Right renal pelvis (tissue), 4 donors: ENCODE measurements around the gene RAC2. TPM values are rescaled to one million over a fixed set of nuclear protein-coding genes. Genes with fewer than 3 reads are reported as not detected.
"Not testable (repeated sequence)": the region's sequence is repeated elsewhere in the genome, so short reads cannot be mapped to it uniquely, and the experiment has no call there.

Experiments used
- DNase-seq, 4 donors: peaks; one replicate each; pipeline ENCODE4 v3.0.0-alpha.2; 2013; ENCODE audit warnings: low read depth in 4 of 4, low spot score in 3 of 4, missing footprints in 1 of 4
- polyA plus RNA-seq, 4 donors: library from polyadenylated mRNA; unstranded; fragments of 120-200 nt; gene quantifications; one replicate each; pipeline ENCODE4 v1.2.1, GENCODE V29; 2013; ENCODE audit not compliant: insufficient read length in 4 of 4

The RAC2 gene
- polyA plus RNA-seq, 4 donors: 6.5 to 9.1 (median 7.2) TPM

DNA sequence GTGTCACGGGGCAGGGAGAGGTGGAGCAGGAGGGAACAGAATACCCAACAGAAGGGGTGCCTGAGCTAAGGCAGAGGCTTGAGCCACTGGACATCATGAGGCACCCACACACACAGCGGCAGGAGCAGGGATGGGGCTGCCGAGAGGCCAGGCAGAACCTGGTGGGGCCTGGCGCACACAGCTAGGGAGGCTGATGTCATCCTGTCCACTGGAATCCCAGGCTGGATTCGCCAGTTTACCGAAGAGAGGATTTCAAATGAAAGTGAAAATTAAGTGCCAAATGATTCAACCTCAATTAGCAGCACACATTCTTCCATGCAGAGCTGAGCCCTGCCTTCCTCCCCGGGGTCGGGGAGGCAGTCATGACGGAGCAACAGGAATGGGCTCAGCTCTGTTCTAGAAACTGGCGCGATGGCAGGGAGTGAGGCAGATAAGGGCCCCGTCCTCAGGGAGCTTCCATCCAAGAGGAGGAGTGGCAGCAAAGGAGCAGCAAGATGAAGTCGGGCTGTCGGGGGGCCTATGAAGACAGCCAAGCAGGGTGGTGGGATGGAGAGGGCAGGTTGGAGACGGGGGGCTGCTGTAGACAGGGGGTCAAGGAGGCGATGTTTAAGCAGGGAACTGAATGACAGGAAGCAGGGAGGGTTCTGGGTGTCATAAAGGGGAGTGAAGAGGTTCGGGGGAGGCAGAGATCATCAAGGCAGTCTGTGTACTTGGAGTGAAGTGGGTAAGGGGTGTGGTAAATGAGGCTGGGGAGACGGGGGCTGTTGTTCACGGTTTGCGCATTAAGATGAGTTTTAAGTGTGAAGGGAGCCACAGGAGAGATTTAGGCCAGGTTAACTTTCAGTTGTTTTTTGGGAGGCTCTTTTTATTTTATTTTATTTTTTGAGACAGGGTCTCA, 6.4 kb downstream of the RAC2 start:
- DNase-seq: no peak

DNA sequence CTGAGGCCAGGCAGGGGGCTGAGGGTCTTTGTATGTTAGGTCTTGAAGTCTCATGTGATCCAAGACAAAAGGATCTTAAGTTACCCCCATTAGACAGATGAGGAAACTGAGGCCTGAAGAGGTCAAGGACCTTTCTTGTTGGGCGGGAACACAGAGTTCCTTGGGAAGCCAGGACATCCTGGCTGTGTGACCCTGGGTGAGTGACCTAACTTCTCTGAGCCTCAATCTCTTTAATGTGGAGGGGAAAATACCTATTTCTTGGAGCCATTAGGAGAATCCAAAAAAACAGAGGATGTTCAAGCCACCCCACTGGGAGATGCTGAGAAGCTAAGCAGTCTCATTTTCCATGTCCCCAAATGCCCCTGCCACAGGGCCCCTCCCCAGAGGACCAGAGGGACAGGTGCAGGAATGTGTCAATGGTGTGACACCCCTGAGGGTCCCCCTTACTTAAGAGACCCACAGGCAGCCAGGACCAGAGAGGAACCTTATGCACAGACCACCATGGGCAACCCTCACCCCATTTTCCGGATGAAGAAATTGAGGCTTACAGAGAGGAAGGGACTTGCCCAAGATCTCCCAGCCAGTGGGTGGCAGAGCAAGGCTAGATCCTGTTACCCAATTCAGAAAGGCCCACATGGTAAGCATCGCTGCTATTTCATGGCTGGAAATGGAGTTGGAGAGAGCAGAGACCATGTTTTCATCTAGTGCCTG, 8.0 kb downstream of the RAC2 start:
- no peak for DNase-seq

DNA sequence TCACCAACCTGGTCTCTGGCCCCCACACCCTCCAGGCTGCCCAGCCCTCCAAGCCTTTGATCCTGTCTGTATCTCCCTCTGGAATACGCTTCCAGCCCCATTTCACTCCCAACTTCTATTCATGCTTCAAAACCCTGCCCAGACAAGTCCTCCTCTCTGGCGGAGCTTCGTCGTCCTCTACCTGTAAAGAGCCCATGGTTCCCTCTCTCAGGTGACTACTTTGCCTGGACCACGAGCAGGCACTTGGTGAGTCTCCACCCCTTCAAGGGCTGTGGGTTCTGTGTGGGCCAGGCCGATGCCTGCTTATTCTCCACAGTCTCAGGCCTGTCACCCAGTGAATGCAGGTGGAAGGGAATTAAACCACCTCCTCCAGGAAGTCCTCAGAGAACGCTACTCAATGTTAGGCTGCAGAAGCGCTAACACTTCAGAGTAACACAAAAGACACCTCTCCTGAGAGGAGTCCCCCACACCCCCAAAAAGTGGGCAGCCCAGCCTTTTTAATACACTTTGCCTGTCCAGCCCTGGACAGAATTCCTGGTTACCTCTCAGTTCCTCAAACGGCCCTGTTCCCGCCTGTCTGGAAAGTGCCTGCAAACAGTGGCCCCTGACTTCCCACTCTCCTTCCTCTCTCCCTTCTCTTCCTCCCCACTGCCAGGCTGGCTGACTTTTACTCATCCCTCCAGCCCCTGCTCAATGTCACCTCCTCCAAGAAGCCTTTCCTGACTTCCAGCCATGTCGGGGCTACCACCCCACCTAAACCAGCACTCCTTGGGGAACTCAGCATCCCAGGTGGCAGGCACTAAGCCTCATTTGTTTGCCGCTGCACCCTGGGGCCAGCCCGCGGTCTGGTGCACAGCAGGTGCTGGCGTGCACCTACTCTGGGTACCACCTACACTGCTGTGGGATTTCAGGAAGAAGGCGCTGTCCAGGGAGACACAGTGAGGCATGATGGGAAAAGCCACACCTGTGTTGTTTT, 9.0 kb downstream of the RAC2 start:
- DNase-seq: no peak

DNA sequence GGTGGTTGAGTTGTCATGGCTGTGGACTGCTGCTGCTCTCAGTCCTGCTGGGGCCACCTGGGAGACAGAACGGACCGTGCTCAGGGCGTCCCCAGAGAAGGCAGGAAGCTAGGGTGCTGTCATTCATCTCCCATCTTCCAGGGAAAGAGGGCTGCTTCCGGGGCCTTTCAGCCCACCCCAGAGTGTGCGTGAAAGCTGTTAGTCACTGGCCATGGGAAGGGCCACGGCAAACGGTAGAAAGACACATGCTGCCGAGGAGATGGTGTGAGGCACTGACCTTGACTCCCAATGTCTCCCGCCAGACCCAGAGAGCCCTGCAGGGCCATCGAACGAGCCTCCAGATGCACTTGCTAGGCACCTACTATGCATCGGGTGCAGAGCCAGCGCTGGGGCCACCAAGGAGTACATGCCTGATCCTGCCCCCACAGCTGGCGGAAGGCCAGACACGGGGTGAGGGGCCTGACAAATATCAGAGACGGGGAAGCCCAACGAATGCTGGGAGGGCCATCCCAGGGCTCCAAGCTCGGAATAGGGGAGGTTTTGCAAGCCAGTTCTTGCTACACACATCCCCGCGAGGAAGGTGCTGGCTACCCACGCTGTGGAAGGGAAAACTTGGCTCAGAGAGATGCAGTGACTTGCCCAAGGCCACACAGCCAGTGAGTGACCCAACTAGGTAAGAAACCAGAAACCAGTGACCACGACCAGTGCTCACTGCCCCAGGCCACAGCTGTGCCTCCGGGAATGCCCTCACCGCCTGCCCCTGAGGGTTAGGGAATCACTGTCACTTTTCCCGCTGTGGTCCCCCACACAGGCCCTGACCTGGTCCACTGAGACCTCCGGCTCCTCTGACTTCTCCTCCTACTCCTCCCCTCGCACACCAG, 10.1 kb downstream of the RAC2 start:
- DNase-seq: no peak

DNA sequence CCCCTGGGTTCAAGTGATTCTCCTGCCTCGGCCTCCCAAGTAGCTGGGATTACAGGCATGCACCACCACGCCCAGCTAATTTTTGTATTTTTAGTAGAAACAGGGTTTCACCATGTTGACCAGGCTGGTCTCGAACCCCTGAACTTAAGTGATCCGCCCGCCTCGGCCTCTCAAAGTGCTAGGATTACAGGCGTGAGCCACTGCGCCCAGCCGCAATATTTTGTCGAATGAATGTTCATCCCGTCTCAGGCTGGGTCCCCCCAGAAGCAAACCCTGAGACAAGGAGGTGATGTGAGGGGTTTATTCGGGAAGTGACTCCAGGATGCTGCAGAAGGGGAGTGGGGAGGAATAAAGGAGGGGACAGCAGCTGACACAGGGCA, 10.7 kb downstream of the RAC2 start:
- not testable (repeated sequence) for DNase-seq

DNA sequence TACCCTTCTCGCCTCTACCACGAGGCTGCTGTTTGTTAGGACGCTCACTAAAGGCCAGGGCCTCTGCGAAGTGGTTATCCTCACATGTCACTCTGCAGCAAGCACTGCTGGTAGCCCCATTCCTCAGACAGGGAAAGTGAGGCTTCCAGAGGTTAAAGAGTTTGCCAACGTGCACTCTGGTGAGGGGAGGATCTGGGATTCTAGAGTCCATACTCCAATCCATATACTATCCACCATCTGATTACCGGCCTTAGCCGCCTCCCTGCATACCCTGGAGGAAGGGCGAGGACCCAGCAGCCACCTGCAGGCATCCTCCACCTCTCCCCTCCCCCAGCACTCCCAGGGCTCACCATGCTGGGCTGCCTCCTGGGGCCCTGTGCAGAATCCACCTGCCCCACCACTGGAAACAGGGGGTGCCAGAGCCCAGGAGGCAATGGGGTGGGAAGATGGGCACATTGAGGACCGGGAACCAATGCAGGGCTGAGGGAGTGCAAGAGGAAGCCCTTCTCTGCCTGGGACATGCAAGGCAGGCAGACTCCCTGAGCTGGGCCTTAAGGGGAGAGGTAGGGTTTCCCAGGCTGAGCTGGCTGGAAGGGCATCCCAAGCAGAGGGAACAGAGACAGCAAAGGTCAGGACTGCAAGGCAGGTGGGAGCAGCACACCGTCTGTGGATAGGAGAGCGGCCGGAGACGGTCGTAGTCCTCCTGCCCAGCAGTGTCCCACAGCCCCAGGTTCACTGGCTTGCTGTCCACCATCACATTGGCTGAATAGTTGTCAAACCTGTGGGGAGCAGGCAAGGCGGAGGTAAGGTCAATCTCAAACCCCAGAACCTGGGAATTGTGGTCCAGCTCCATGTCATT, 11.7 kb downstream of the RAC2 start:
- no peak for DNase-seq

DNA sequence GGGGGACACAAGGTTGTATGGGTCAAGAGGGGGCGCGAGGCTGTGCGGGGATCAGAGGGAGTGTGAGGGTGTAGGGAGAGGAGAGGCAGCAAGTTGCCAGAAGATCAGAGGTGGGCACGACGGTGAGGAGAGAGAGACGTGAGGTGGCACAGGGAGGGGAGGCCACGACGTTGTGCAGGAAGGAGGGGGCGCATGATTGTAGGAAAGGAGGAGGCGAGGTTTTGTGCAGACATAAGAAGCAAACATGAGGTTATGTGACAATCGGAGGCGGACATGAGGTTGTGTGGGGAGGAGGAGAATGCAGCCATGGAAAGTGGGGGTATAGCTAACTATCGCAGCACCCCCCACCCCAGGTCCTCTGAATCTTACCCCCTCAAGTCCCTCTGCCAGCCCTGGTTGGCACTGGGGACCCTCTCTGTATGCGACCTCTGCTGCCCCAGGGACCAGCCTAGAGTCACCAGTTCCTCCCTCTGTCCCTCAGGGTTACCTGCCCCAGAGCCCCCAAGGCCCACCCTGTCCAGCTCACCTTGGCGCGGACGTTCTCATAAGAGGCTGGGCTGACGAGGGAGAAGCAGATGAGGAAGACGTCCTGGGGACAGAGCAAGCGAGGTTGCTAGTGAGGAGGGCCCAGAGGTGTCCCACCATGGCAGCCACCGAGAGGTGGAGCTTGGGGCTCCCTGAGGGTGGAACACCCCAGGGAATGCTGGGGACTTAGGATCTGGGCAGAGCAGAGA, 12.5 kb downstream of the RAC2 start:
- DNase-seq: no peak

DNA sequence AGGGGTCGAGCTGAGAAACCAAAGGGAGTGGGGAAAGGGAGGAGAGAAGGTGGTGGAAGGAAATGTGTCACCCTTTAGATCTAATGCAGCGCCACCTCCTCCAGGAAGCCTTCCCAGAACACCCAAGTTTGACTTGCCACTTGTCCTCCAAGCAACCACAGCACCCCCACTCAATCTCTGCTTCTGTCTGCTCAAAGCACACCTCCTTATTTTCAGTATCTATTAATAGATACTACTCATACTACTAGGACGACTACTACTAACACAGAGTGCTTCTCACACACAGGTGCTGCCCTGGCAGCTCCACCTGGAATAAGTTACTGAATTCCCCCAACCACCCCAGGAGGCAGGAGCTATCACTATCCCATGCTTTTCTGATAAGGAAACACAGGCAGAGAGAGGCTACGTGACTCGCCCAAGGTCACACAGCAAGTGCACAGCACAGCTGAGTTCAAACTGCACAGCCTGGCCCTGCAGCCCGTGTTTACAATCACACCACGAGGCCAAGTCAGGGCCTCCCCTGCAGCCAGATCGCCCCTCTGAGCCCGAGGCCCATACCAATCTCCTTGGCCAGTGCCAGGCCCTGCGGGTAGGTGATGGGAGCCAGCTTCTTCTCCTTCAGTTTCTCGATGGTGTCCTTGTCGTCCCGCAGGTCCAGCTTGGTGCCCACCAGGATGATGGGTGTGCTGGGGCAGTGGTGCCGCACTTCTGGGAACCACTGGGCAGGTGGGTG, 13.2 kb downstream of the RAC2 start:
- no peak for DNase-seq

DNA sequence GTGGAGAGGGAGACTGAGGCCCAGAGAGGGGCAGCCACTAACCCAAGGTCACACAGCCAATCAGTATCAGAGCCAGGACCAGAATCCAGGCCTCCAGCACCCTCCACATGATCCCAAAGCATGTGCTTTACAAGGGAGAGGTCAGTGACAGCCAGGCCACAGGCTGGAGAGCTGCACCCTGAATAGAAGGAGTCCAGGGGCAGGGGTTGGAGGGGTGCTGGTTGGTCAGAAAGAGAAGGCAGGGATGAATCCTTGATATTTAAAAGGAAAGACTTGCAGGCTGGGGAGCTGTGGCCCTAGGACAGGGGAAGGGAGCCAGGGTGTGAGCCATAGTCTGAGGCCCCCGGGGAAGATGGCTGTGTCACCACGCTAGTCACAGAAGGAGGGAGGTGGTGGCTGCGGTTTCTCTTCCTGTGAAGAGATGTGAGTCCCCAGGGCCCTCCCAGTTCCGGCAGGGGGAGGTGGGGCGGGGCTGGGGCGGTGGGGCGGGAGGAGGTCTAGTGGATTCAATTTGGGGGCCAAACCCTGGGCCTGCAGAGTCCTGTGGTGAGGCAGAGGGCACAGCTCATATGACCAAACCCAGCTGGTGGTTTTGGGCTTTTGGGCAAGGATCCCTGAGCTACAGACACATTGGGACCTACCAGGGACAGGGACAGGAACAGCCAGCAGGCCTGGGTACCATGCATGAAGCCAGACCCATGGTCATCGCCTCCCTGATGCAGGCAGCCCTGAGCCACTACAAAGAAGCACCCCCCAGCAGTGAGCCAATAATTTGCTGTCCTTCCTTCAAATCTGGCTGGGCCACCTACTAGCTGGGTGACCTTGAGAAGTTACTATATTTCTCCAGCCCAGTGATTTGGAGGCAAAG, 14.0 kb downstream of the RAC2 start:
- no peak for DNase-seq

DNA sequence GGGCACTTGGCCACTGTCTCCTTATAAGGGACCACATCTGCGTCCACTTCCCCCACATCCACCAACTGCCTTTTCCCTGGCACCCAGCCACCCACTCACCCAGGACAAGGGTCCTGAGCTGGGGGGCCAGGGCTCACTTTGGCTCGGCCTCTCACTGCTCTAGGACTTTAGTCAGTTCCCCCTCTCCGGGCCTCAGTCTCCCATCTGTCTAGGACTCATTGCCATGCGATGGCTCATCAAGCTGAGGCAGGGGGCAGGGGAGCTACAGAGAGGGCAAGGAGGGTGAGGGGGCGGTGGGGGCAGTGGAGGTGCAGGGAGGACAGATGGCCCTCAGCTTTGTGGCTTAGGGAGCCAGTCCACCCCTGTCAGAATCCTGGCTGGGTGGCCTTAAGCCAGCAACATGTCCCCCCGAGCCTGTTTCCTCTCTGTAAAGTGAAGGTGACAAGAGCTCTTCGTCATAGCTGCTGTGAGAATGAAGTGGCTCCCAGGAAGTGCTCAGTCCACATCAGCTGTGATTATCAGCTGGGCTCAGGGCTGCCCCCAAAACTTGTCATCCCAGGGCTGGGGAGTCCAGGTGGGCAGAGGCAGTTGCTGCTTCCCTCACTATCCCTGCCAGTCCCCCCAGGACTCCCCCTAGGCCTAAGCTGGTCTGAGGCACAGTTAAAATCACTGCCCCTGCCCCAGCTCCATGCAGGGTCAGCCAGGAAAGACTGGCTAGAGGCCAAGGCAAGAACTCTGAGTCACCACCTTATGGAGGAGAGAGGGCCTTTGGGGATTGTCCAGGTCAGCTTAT, 14.9 kb downstream of the RAC2 start:
- no peak for DNase-seq

DNA sequence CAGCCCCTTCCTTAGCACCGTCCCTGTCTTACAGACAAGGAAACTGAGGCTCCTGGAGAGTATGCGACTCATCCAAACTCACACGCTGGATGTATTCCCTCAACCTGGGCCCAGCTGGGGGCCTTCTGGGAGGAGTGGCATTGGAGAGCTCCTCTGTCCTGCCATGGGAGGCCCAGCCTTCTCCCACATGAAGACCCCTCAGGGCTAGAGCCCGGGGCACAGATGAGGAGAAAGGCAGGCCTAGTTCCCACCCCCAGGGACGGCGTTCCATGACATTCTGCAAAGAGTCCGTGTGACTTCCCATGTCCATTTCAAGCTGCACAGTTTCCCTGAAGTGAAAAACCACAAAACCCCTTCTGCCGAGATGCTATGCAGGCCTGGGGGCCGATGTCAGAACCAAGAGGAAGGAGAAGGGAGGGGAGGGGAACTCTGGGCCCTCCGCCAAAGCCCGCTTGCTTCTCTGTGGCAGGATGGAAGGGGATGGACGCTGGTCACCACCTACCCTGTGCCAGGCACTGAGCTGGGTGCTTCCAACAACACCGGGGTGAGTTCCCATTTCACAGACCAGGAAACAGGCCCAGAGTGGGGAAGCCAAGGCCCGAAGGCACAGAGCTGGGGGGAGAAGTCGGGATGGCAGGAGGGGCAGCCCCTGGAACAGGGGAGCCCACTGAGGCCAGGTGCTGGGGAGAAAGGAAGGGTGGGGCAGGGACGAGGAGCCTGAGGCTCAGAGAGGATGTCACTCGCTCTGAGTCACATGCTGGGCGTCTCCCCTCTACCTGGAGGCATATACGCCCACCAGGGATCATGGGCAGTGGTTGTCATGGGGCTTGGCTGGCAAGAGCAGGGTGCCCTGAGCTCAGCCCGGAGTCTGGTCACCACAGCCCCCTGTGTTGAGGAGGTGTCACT, 15.7 kb downstream of the RAC2 start:
- no peak for DNase-seq

DNA sequence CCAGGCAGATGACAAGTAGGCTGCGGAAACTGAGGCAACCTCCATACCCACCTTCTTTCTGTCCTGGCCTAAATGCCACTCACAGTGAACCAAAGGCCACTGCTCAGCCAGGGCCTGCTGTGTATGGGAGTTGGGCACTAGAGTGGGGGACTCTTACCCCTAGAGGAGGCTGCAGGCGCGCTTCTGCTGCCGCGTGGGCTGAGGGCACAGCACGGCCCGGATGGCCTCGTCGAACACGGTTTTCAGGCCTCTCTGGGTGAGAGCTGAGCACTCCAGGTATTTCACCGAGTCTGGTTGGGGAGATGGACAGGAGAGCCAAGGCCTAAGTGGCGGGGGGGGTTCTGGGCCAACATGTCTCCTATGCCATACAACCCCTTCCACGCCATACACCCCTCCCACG, 17.6 kb downstream of the RAC2 start:
- DNase-seq: no peak

DNA sequence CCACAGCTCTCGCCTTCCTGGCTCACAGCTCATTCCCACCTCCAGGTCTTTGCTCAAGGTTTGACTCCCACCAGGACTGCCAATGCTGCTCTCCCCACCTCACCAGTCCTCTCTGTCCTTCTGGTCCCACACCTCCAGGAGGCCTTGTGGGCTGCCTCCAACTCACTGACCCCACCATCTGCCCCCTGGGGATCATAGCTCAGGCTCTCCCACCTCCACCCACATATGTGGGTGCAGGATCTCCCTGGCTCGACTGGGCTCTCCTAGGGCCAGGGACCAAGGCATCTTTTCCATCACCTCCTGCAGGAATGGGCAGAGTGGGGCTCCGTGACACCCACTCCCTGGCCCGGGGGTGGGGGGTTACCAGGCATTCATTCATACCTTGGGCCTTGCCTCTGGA, 18.0 kb downstream of the RAC2 start:
- no peak for DNase-seq

DNA sequence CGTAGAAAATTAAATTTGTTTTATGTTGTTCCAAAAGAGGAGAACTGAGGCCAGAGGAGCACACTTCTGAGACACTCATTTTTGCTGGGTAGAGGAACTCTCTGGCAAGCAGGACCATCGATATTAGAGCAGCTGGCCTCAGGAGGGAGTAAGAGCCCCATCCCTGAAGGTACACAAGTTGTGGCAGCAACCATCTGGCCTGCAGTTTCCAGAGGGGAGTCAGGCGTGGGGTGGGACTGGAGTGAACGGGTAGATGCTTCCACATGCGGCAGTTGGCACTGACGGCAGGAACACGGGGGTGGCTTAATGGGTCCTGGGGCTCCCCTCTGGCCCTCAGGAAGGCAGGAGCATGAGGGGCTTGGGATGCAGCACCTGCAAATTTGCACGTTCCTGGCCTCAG, 18.6 kb downstream of the RAC2 start:
- no peak for DNase-seq
